ENCODE results near the gene AK5. TPM values are rescaled to one million over a fixed set of nuclear protein-coding genes. Genes with fewer than 3 reads are reported as not detected.

AK5 gene
- total and polyA plus RNA-seq, 3 donors from 2014 or later, result 28.0 to 40.4 (median 28.7) TPM

- Histone ChIP-seq H3K9me3 (no peaks in the 10 kb centered on the region), H3K27ac (no peak overlapping the region), H3K36me3 (ENCODE audit: low read depth, missing control alignments) (no peaks in the 10 kb centered on the region), H3K4me3 (no peak overlapping the region), H3K4me1 (no peaks in the 10 kb centered on the region), H3K27me3 (no peaks in the 10 kb centered on the region)
- DNase-seq, result no peak
- intact Hi-C loops (cut with DNase I; ENCODE audit: low total_unique reads), result no loop called here
- TF ChIP-seq CTCF (IDR thresholded peaks at IDR 0.05) (no peak), POLR2A (IDR thresholded peaks at IDR 0.05) (no peak)
Measured at GRCh38 chr1:77290576-77290975, 8.8 kb downstream of the AK5 start.

GRCh38 chr1:77292551-77292950 is 10.7 kb downstream of the AK5 start:
- no peak for DNase-seq
- H3K4me3 ChIP-seq, result no peak overlapping the region
- intact Hi-C loops (cut with DNase I; ENCODE audit: low total_unique reads), result no loop called here
- TF ChIP-seq CTCF (IDR thresholded peaks at IDR 0.05) (no peak), POLR2A (IDR thresholded peaks at IDR 0.05) (no peak)
- no peaks in the 10 kb centered on the region for H3K36me3 ChIP-seq (ENCODE audit: low read depth, missing control alignments)
- H3K27ac ChIP-seq, result no peak overlapping the region
- 70 to 91% methylated on average over 4 of the region's 4 CpGs for WGBS, 2 donors
- H3K4me1 ChIP-seq, result no peaks in the 10 kb centered on the region
- no peaks in the 10 kb centered on the region for H3K9me3 ChIP-seq
- no peaks in the 10 kb centered on the region for H3K27me3 ChIP-seq

GRCh38 chr1:77300566-77300965 is 18.7 kb downstream of the AK5 start:
- H3K9me3 ChIP-seq, result no peaks in the 10 kb centered on the region
- WGBS, 2 donors, result 100% methylated on average over 1 of the region's 1 CpG
- no peak for DNase-seq
- no peaks in the 10 kb centered on the region for H3K27me3 ChIP-seq
- H3K27ac ChIP-seq, result no peak overlapping the region
- intact Hi-C loops (cut with DNase I; ENCODE audit: low total_unique reads), result no loop called here
- H3K4me1 ChIP-seq, result no peaks in the 10 kb centered on the region
- H3K36me3 ChIP-seq (ENCODE audit: low read depth, missing control alignments), result no peaks in the 10 kb centered on the region
- H3K4me3 ChIP-seq, result no peak overlapping the region
- TF ChIP-seq CTCF (IDR thresholded peaks at IDR 0.05) (no peak), POLR2A (IDR thresholded peaks at IDR 0.05) (no peak)

- Histone ChIP-seq H3K9me3 (no peaks in the 10 kb centered on the region), H3K27ac (no peak overlapping the region), H3K4me1 (no peaks in the 10 kb centered on the region), H3K36me3 (ENCODE audit: low read depth, missing control alignments) (no peaks in the 10 kb centered on the region), H3K4me3 (no peak overlapping the region), H3K27me3 (no peaks in the 10 kb centered on the region)
- no peak for DNase-seq
- TF ChIP-seq CTCF (IDR thresholded peaks at IDR 0.05) (no peak), POLR2A (IDR thresholded peaks at IDR 0.05) (no peak)
- intact Hi-C loops (cut with DNase I; ENCODE audit: low total_unique reads), result no loop called here
- 70 to 72% methylated on average over 3 of the region's 3 CpGs for WGBS, 2 donors
Measured at GRCh38 chr1:77303387-77303786, 21.6 kb downstream of the AK5 start.

- H3K4me3 ChIP-seq, result no peak overlapping the region
- H3K4me1 ChIP-seq, result no peaks in the 10 kb centered on the region
- H3K27me3 ChIP-seq, result no peaks in the 10 kb centered on the region
- WGBS, 2 donors, result 60 to 61% methylated on average over 8 of the region's 8 CpGs
- H3K9me3 ChIP-seq, result no peaks in the 10 kb centered on the region
- H3K36me3 ChIP-seq (ENCODE audit: low read depth, missing control alignments), result no peaks in the 10 kb centered on the region
- DNase-seq, result no peak
- no peak overlapping the region for H3K27ac ChIP-seq
- TF ChIP-seq POLR2A (IDR thresholded peaks at IDR 0.05), result no peak
- TF ChIP-seq CTCF (IDR thresholded peaks at IDR 0.05), result no peak
- intact Hi-C loops (cut with DNase I; ENCODE audit: low total_unique reads), result no loop called here
Measured at GRCh38 chr1:77308889-77309621, 27.2 kb downstream of the AK5 start.
